Non-pigmented ciliary epithelial cell (primary cell): Measurements from ENCODE around the gene HAND1.

Source experiments
- DNase-seq: peaks from one replicate; pipeline ENCODE4 v3.0.0-alpha.2; 2010; ENCODE audit warnings: low read depth

The HAND1 gene

DNA sequence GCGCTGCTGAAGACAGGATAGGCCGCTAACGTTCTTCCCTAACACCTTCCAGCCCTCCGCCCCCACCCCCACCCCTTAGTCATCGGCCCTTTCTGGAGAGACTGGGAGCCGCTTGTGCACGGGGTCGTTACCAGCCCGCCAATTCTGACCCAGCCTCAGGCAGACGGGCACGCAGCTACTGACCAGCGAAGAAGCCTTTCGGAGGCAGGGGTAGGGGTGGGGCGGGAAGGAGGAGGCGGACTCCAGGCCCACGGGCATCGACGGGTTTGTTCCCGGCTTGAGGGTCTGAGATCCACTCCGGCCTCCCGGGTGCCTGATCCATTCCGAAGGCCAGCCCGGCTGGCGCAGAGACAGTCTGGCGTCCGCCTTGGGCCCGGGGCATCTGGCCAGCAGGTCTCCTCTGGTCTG lies 729 bp upstream of the HAND1 start:
- no peak for DNase-seq

DNA sequence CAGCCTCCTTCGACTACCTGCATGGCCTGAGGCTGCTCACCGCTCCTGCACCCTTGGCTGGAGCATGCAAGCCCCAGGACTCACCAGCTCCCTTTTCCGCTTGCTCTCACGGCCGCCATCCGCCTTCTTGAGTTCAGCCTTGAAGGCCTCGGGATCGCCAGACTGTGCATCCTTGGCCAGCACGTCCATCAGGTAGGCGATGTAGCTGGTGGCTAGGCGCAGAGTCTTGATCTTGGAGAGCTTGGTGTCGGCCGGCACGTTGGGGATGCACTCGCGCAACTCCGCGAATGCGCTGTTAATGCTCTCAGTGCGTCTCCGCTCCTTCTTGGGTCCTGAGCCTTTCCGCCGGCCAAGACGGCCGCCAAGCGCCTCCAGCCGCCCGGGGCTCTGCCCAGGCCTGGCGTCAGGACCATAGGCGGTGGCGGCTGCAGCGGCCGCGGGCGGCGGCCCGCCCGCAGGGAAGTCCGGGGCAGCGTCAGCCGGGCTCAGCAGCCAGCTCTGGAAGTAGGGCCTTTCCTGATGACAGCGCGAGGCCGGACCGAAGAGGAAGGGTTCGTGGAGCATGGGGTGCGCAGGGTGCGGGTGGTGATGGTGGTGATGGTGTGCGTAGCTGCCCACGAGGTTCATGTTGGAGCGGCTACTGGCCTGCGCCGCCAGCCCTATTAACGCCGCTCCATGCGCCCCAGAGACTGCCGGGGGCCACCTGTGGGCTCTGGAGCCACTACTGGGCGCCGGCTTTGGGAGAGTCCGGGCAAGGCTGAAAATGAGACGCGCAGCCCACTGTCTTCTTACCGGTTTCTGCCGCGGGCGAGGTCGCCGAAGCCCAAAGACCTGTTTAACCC lies 424 bp downstream of the HAND1 start:
- no peak for DNase-seq

GRCh38 chr5:154476354-154477205 lies 1.4 kb downstream of the HAND1 start:
- no peak for DNase-seq

- no peak for DNase-seq
These were observed 2.3 kb downstream of the HAND1 start for GRCh38 chr5:154475591-154476353.

- DNase-seq = no peak
These were observed 3.4 kb downstream of the HAND1 start for GRCh38 chr5:154474396-154475334.

DNA sequence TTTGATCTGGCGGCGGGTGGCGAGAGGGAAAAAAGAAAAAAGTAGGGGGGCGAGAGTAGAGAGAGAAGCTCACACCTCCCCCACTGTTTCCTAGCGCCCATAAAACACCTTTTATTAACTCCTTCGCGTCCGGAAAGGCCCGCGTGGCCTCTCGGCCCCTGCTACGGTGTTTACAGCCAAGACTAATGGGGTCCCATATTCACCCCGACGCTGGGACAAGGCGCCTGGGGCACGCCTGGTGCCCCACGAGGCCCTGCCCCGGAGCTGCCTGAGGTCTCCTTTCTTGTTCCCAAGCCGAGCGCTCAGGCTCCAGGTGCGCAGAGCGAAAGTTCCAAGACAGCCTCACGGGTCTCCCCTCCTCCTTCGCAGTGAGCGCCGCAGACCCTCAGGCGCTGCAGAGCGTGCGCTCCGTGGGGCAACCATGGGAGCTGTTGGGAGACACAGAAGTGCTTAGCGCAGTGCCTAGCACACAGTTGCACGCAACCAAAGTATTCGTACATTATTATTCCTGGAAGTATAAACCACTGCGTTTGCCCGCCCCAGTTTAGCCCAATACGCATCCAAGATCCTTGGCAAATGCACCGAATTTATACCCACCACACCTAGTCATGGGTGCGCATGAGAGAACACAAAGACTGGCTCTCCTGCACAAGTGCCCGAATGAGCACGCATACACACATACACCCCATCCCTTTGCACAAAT lies 4.3 kb downstream of the HAND1 start:
- DNase-seq = no peak

GRCh38 chr5:154472871-154473580 lies 5.0 kb downstream of the HAND1 start:
- DNase-seq = no peak

DNA sequence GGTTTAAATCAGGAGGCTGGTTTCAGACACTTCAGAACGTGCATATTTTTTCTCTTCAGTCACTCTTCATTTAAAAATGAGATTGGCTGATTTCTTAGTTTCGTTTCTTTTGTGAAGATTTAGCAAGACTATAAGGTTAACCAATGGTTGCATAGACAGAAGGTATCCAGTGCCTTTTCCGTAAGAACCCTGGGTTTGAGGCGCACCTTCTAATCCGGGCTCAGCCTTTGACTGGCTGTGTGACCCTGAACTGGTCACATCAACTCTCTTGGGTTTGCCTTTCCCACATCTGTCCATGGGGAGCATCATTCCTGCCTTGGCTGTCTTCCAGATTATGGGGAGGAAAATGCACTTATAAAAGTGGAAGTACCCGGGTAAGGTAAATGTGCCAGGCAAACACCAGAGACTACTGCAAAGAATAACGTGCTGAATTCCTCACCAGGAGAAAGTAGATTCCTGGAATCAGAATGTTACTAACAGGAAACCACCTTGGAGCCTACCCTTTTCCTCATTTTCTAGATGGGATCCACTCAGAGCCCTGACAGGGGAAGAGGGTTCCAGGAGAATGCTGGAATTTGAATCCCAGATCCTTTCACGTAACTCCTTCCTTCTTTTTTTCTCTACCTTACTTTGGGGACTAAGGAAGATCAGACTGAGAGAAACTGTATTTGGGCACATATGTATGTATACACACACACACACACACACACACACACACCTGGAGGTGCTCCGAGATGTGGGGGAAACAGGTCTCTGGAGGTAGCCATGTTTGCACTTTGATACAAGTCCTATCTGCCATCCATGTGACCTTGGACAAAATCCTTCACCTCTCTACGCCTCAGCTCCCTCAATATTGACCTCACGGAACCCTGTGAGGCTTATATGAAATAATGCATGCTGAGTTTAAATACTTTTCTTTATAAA lies 6.8 kb downstream of the HAND1 start:
- DNase-seq = no peak

GRCh38 chr5:154470137-154470536 lies 7.9 kb downstream of the HAND1 start:
- DNase-seq = no peak

DNA sequence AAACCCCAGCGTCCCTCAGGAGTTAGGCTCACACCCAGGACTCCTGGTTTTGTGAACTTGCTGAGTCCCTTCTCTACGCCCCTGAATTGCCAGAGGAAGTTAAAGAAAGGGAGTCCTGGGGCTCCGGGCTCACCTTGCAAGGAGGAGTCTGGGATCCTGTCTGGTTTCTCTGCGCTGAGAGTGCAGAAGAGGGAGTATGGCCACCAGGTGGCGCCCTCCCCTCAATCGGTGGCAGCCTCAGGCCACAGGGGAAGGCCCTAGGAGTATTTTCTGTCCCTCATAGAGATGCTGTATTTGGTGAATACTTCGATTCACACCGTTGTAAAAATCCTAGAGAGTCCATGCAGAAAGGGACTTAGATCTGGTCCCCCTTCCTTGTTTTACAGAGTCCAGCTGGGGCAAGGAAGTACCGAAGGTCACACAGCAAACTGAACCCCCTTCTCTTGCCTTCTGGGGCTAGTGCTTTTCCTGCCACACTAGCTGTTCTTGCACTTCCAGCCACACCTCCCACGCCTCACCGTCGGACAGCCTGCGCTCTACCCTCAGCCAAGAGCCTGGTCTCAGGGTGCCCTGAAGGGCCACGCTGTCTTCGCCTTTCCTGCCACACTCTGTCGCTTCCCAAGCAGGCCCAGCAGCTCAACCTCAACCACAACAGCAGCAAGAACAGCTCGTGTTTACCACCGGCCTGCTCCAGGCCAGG lies 10.2 kb downstream of the HAND1 start:
- no peak for DNase-seq

- peak; percentile 44 for DNase-seq
These were observed 11.4 kb downstream of the HAND1 start for GRCh38 chr5:154466671-154467070.

DNA sequence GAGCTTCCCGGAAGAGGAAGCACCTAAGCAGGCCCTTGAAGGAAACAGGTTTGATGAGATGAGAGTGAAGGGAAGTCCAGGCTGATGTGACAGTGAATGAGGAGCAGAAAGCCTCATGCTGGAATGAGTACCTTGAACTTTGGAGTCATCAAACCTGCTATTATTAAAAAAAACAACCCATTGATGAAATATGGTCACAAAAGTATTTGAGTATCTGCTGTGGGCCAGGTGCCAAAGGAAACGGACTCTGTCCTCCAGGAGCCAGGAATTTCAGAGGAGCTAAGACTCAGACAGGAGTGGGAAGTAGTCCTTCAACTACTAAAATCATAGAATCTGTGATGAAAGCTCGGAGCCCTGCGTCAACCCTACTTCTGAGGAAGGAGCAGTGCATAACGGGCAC lies 11.9 kb downstream of the HAND1 start:
- DNase-seq = no peak

GRCh38 chr5:154465169-154465568 lies 12.9 kb downstream of the HAND1 start:
- no peak for DNase-seq

GRCh38 chr5:154464438-154464837 lies 13.6 kb downstream of the HAND1 start:
- DNase-seq = no peak

- DNase-seq = no peak
These were observed 16.5 kb downstream of the HAND1 start for GRCh38 chr5:154461531-154461930.

DNA sequence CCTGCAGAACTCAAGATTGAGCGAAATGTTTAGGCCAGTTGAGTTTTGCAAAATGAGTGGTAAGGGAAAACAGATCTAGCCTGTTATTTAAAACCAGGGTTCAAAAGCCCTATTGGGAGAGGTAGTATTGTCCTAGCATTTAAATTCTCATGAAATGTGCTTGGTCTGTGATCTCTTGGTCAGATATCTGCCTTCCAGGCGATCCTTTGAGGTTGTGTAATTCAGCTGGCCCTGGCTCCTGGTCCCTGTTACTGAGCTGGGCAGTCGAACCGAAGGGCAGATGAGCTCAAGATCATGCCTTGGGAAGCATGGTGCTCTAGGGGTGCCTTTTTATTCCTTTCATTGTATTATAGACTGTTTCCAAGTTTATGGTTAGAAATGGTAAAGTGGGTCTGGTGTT lies 17.9 kb downstream of the HAND1 start:
- no peak for DNase-seq

GRCh38 chr5:154459015-154459414 lies 19.0 kb downstream of the HAND1 start:
- no peak for DNase-seq

- DNase-seq = no peak
These were observed 21.5 kb downstream of the HAND1 start for GRCh38 chr5:154456540-154456939.
